GM19438 (cell line): Measurements from ENCODE around the gene CSF2.

Experiments used
- ATAC-seq: cut with Tn5 transposase; IDR thresholded peaks from one replicate; pipeline ENCODE4 v1.9.1; 2021; ENCODE audit warnings: low read depth; ENCODE audit not compliant: unreplicated experiment

Gene CSF2

DNA sequence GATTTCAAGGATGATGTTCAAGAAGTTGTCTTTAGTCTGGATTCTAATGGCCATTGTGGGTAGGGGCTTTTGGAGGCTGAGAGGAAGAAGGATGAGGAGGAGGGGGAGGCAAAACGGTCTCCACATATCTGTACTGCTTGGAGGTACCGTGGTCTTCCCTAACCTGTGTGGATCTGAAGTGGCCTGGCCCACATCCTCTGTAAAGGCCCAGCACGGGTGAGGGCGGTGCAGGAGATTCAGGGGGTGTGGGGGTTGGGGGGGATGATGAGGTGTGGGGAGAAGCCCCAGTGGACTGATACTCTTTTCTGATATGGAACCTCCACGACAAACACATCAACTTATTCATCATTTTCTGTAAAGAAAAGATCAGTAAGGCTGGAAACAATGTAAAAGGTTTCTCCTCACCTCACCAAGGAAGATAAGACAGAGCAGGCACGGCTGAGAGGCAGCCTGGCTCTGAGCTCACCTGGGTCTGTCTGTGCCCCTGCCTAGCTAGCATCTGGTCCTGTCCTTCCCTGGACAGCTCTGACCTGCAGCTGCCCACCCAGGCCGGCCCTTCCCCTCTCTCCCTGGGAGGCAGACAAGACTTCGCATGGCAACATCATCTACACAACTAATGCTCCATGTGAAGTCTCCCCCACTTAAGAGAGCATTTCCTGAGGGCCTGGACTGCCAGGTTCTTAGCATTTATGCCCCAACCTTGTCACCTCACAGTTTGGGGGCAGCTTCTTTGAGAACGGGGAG is 18.7 kb upstream of the CSF2 start:
- no peak for ATAC-seq

DNA sequence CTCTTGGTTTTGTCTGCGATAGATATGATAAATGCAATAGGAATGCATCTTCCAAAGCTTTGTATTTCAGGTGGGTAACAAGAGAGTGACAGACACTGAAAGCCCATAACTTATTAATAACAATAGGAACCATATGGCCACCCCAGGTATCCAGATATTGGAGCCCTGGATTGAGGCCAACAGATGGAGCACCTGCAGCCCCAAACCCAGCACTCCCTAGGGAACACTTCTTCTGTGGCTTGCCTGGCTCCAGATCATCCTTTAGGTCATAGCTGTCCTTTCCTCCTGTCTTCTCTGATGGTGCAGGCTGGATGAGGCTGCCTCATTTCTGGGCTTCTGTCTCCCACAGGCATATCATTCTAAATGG is 18.2 kb upstream of the CSF2 start:
- no peak for ATAC-seq

DNA sequence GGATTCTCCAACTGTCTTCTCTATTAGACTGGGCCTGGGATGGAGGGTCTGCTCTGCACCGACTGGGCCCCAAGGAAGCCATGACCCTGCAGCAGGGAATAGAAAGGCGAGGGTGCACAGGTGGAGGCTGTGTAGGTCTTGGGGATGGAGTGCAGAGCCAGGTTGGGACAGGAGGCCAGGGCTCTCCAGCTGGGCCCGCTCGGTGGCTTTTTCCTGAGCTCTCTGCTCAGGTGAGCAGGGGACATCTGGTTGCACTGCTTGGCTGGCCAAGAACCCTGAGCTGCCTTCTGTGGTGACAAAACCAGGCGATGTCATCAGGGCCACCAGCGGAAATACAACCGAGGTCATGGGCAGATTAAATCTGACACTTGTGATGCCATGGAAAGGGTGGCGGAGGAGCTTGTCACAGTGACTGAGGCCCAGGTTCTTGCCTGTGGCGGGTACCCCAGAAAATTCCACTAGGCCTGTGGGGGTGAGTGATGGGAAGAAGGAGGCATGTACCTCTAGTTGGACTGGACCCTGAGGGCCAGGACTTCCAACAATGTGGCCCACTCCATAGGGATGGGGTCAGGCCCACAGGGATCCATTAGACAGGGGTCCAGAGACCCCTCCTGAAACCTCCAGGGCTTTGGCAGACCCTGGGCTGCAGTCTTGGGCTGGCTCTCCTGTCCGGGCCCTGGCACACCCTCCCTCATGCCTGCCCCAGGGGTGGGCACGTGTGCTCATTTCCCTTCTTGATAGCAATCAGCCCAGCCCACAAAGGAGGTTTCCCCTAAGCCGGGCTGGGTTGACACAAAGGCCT is 17.6 kb upstream of the CSF2 start:
- ATAC-seq, result no peak

DNA sequence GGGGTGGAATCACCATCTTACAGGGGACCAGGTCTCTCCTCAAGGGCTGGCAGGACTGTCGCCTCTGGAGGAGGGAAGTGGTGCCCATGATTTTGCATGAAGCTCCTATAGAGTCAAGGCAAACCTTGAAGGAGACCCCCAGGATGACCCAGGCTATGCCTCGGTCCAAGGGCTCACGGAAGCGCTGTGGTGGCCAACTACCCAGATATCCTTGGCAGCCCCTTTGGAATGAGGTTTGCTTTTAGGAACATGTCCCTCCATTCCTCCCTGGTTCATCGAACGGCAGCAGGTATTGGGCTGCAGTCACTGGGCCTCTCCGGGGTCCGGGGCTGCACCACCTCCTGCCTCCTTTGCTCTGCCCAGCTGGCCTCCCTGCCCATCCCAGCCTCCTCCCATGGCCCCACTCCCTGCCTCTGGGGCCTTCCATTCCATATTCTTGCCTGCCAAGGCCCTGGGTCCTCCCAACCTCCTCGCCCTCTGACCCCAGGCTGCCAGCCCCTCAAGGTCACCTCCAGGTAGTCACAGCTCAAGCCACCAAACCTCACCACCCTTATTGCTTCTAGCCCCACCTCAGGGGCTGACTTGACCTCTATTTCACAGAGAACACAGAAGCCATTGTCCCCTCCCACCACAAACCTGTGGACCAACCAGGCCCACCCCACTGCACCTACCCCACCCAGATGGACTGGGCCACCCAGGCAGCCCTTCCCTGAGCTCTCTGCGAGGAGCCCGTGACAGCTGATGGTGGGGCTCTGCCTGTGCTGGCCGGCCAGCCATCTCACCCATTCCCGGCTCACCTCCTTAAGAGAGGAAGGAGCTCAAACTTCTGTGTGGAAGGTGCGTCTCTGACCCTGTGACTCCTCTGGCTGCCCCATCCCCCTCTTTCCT is 16.7 kb upstream of the CSF2 start:
- no peak for ATAC-seq

DNA sequence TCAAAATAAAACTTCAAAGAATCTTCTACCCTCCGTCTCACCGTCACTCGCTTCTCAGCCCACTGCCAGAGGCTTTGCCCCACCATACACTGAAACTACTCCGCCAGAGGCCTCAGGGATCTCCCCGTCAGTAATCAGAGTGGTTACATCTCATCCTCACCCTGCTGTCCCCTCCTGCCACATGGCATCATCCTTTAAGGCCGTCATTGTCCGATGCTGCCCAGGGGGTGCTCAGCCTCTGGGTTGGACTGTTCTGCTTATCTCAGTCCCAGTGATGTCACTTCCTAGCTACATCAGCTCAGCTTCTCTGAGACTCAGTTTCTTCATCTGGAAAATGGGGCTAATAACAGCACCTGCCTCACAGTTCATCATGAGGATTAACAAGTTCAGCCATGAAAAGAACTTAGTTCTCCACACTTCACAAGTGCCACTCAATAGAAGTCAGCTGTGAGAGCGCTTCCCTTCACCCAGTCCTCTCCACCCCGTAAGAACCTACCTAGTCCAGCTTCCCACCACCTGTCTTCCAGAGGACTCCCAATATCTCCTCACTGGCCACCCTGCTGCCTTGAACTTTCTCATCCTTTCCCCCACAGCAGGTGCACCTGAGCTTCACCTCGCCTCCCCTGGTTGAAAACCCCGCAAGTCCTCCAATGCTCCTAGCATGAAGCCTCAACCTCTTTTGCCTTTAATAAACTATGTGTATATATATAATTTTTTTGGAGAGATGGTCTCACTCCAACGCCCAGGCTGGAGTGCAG is 15.9 kb upstream of the CSF2 start:
- no peak for ATAC-seq

DNA sequence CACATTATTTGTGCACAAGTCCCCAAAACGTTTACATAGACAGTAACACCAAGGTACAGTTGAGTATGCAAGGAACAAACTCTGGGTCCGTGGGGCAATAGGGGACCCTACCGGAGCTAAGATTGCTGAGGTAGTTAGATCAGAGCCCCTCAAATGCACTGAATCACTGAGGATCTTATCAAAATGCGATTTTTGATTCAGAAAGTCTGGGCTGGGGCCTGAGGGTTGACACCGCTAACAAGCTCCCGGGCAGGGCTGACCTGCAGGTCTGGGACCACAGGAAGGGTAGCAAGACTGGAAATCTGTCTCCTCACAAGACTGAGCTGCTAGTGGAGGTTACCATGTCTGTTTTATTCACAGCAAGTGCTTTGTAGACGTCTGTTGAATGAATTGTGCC is 14.9 kb upstream of the CSF2 start:
- ATAC-seq, result no peak

DNA sequence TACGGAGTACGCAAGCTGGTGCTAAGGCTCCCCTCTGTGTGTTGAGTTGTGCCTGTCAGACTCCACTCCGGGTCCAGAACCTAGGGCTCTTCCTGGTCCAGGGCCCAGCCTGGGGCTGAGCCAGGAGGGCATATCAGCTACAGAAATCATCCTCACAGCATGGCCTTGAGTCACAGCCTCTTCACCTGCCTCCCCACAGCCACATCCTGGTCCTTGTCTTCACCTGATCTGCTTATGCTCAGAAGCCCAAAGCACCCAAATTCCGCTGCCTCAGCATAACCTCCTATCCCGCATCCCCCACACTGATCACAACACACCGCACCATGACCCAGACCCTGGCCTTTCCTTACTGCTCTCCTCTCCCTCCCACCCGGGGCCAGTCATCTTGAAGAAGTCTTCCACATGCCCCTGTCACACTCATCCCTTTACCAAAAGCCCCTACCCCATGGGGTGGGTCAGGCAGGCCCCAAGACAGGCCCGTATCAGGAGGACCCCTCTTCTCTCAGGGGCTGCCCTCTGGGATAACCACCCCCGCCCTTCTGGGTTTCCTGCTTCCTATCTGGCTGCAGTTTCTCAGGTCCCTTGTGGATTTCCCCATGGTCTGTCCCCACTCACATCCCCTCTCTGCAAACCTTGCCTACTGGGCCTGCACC is 14.4 kb upstream of the CSF2 start:
- no peak for ATAC-seq

DNA sequence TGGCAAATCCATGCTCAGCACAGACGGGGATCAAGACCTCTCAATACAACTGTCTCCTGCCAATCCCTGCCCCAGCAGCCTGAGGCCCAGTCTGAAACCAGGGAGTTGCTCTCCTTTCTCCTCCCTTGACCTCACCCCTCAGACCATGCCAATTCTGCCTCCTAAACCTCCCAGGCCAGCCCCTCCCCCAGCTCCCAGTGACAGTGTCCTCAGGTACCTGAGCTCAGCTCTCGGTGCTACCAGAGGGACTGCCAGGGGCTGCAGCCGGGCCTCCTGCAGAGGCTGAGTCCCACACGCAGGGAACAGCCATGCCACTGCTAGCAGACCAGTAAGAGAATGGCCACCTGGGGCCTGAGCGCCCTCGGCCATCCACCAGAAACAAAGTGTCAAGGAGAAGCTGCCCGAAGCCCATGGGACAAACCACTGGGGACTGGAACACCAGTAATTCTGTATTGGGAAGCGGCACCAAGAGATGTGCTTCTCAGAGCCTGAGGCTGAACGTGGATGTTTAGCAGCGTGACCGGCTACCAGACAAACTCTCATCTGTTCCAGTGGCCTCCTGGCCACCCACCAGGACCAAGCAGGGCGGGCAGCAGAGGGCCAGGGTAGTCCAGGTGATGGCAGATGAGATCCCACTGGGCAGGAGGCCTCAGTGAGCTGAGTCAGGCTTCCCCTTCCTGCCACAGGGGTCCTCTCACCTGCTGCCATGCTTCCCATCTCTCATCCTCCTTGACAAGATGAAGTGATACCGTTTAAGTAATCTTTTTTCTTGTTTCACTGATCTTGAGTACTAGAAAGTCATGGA is 13.7 kb upstream of the CSF2 start:
- no peak for ATAC-seq

DNA sequence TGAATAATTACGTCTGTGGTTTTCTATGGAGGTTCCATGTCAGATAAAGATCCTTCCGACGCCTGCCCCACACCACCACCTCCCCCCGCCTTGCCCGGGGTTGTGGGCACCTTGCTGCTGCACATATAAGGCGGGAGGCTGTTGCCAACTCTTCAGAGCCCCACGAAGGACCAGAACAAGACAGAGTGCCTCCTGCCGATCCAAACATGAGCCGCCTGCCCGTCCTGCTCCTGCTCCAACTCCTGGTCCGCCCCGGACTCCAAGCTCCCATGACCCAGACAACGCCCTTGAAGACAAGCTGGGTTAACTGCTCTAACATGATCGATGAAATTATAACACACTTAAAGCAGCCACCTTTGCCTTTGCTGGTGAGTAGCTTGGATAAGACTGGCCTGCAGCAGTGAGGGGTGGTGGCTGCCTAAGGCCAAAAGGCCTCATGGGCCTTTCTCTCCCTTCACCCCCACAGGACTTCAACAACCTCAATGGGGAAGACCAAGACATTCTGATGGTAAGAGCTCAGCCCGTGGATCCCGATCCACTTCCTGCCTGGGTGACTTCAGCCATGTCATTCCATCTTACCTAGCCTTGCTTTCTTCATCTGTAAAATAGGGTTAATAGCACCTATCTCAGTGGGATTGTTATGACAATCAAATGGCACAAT is 13.0 kb upstream of the CSF2 start, which contains the start of gene IL3:
Gene IL3, plus strand, starts transcription at position 155 of the 661 bp plus-strand sequence. Its CDS starts 52 bp downstream, at position 207.
- ATAC-seq, result no peak

DNA sequence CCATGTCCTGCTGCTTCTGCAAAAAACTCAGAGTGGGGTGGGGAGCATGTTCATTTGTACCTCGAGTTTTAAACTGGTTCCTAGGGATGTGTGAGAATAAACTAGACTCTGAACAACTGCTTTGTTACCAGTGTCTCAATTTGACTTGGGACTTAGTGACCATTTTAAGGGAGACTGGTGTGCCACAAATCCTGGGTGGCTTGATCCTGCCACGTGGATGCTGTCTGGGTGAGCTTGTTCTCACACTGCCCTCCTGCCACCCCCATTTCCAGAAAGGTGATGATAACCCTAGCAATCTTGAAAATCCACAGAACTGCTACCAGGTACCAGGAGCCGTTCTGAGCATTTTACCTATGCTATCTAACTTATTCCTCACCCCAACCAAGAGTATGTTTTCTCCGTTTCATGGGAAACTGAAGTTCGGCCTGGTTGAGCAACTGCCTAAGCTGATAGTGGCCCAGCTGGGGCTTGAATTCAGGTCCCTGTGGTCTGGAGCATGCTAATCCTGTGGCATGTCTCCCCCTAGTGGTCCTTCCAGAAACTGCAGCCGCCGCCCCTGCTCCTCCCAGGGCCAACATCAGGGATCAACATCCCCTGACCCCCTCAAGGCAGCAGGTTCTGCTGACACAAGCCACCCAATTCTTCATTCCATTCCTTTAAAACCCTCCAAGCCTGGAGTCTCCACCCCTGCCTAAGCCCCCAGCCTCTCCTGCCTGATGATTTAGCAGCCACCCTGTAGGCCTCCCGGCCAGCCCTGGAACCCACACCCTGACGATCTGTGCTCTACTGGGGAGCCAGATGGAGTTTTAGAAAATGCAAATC is 10.3 kb upstream of the CSF2 start:
- peak; percentile 65 for ATAC-seq

DNA sequence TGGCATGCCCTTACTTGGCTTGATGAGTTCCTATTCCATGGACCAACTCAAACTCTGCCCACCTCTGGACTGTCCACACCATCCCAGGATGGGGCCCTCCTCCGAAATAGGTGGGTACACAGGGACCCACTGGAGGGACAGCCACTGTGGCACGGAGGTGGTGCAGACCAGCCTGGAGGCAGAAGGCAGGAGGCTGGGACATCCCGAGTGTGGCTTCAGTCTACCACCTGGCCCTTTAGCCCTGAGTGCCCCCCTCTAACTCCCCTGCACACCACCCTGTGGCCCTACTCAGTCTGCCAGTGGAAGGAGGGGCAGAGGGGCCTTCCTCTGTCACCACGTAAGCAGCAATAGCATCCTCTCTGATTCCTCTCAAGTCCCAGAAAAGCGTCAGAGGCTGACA is 9.4 kb upstream of the CSF2 start:
- ATAC-seq, result no peak

DNA sequence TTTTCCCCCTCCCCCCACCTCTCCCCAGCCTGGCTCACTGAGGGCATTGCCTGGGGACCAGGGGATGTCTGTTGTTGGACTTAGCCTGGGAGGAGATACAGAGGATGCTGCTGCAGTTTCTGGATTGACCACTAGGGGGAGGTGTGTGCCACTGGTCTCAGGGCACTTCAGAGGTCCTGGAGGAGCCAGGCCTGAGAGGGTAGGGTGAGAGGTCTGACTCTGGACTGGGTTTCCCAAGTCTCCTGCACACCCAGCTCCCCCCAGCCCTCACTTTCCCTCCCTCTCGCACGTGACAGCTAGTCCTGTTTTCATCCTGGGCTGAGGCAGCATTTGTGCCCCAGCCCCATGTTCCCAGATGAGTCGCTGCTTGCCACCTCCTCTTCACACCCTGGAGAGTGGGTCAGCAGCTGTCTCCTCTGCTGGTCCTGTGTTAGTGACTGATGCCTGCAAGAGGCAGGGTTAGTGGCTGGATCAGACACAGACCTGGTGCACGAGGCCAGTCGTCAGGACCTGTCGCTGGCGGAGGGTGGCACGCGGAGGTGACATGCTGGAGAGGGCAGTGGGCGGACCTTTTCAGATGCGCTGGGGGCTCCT is 8.8 kb upstream of the CSF2 start:
- peak; percentile 75 for ATAC-seq

DNA sequence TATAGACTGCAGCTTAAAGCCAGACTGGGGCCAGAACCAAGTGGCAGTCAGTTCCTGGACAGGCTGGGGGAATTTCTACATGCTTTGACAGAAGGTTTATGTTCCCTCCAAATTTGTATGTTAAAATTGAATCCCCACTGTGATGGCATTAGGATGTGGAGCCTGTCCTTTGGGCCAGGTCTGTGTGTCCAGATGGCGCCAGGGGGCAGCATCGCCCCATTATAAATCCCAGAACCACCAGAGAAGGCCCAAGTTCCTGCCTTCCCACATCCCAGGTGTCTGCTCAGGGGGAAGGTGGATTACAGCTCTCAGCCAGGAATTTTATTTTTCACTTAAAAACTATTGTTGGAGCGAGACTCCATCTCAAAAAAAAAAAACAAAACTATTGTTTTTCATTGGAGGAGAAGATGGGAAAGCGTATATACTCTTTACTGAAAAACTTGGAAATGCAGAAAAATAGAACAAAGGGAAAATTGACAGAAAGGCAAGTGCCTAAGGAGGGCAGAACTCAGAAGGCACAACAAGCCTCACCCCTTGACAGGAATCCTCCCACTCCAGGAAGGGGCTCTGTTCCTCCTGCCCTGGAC is 8.1 kb upstream of the CSF2 start:
- no peak for ATAC-seq

DNA sequence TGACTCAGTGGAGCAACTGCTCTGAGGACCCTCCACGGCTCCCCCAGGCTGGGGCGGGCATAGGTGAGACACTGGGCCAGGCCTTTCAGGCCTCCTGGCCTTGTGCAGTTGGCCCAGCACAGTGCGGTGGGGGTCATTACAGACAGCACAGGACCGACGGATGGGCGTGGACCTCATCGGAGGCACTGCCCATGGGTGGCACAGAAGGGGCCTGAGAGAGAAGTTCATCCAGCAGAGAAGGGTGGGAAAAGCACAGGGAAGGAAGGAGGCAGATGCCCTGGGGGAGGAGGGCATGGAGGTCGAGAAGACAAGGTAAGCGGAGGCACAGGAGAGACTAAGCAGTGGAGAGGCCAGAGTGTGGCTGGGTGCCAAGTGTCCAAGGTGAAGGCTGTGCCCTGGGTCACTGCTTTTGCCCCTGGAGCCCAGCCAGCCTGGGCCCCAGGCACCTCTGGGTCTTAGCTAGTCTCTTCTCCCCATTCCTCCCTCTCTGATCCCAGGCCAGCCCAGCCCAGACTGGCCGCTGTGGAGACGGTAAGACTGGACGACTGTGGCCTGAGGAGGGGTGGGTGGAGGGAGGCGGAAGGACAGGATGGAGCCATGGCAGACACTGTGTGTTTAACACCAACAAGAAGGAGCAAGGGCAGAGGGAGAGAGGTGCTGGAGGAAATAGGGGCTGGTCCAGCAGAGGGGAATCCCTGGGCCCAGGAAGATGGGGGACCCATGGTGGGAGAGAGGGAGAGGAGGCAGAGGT is 7.5 kb upstream of the CSF2 start:
- no peak for ATAC-seq

DNA sequence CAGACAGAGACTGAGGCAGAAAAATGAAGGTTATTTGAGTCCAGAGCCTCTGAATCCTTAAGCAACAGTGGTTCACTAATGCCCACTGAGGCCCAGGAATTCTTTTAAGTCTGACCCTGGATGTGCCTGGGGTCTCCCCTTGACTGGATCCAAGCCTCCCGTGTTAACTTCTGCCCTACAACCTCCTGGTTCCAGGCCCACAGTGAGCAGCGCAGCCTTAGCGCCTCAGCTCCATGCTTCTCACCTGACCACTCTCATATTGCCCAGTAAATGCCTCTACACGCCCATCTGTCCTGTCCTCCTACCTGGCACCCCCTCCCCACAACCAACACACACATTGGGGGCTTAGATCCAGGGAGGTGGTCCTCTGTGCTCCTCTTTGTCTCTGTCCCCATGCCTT is 6.7 kb upstream of the CSF2 start:
- no peak for ATAC-seq

DNA sequence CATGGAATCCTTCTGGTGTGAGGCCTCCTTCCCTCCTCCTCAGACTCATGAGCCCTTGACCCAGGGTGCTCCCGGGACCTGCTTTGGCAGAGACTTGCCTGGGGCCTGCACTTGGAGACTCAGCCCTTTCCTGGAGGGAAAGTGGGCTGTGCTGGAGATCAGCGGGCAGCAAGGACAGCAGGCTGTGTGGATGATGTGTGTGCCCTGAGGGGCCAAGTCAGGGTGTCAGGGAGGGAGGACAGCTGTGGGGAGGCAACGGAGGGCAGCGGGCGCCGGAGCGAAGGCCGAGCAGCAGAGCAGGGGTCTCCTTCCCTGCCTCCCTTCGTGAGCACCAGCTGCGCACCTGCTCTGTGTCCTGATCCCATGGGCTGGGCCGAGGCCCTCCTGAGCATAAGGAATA is 6.1 kb upstream of the CSF2 start:
- ATAC-seq, result no peak
